Ascending aorta (tissue), 2 donors: ENCODE data around the gene RXRA. TPM values are rescaled to one million over a fixed set of nuclear protein-coding genes. Genes with fewer than 3 reads are reported as not detected.
A peak's percentile ranks its signal among the peaks of the same experiment; 100 is the strongest.

Experiments used
- DNase-seq, 2 donors: peaks; one replicate each; pipeline ENCODE4 v3.0.0-alpha.2; 2019; ENCODE audit warnings: low spot score in 2 of 2
- H3K27ac ChIP-seq, 2 donors: fragments of 200-600 bp; sonication (generic); one replicate each; pipeline ENCODE4 v1.5.1; 2016 to 2017; ENCODE audit warnings: mild to moderate bottlenecking in 1 of 2
- H3K27me3 ChIP-seq: fragments of 200-600 bp; sonication (generic); one replicate; pipeline ENCODE4 v1.5.1; 2017
- H3K36me3 ChIP-seq, 2 donors: fragments of 200-600 bp; sonication (generic); one replicate each; pipeline ENCODE4 v1.5.1; 2016
- H3K4me1 ChIP-seq, 2 donors: fragments of 200-600 bp; sonication (generic); one replicate each; pipeline ENCODE4 v1.5.1; 2016 to 2017; ENCODE audit warnings: mild to moderate bottlenecking in 1 of 2
- H3K4me3 ChIP-seq, 2 donors: fragments of 200-600 bp; sonication (generic); one replicate each; pipeline ENCODE4 v1.5.1; 2016 to 2017; ENCODE audit warnings: mild to moderate bottlenecking in 1 of 2
- H3K9me3 ChIP-seq, 2 donors: fragments of 200-600 bp; sonication (generic); one replicate each; pipeline ENCODE4 v1.5.1; 2016
- intact Hi-C: fragments of 100-400 bp; cut with DNase I; formaldehyde crosslinking; loops from one replicate; pipeline ENCODE4 v1.15.1; 2023
- total RNA-seq: library from RNA; depleted of rRNA; stranded (reverse); fragments of >200 nt; gene quantifications from one replicate; pipeline ENCODE4 v1.1.0, GENCODE V29; 2016
- TF ChIP-seq, protein P1 (sequence below), 3 experiments: fragments of 200-600 bp in 2 of 3; fragments of 450-650 bp in 1 of 3; sonication (generic) in 2 of 3; IDR thresholded peaks; one replicate each; pipeline ENCODE4 v1.5.1; 2016 to 2019; ENCODE audit warnings: antibody characterized with exemption in 3 of 3, mild to moderate bottlenecking in 1 of 3, moderate library complexity in 1 of 3

Gene RXRA
- total RNA-seq, 1 donor from 2014 or later = 64.1 TPM

DNA sequence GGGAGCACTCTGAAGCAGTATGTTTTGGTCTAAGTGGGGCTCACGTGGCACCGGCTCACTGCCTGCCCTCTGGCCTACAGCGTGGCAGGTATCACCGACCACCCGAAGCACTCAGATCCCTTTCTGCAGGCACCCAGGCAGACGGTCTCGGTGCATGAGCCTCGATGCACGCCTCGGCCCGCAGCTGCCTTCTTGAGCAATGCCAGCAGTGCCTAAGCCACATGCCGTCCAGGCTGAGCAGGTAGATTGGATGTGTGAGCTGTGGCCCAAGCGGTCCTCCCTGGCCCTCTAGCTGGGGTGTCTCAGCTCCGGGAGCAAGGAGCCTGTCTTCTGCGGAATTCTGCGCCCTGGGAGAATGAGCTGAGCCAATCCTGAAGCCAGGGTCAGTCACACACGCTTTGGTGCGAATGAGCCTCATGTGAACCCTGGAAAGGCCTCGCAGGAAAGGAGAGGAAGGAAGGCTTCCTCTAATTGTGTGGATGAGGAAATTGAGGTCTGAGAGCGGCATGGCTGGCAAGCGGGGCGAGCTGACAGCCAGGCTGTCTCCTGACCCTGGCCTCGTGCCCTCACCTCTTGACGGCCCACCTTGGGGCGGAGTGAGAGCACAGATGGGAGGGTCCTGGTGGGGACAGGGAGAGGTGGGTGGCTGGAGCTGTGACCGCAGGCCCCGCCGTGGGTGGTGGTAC, 14.4 kb downstream of the RXRA start:
- H3K27ac ChIP-seq = peak overlapping the region; percentile 54 to 69
- TF ChIP-seq, protein P1, sequence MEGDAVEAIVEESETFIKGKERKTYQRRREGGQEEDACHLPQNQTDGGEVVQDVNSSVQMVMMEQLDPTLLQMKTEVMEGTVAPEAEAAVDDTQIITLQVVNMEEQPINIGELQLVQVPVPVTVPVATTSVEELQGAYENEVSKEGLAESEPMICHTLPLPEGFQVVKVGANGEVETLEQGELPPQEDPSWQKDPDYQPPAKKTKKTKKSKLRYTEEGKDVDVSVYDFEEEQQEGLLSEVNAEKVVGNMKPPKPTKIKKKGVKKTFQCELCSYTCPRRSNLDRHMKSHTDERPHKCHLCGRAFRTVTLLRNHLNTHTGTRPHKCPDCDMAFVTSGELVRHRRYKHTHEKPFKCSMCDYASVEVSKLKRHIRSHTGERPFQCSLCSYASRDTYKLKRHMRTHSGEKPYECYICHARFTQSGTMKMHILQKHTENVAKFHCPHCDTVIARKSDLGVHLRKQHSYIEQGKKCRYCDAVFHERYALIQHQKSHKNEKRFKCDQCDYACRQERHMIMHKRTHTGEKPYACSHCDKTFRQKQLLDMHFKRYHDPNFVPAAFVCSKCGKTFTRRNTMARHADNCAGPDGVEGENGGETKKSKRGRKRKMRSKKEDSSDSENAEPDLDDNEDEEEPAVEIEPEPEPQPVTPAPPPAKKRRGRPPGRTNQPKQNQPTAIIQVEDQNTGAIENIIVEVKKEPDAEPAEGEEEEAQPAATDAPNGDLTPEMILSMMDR (IDR thresholded peaks at IDR 0.05) = no peak
- H3K9me3 ChIP-seq = no peaks in the 10 kb centered on the region
- no peaks in the 10 kb centered on the region for H3K36me3 ChIP-seq
- H3K4me3 ChIP-seq = no peak overlapping the region
- no peak for DNase-seq
- intact Hi-C loops = no loop called here
- H3K4me1 ChIP-seq = peaks cover 50 to 81% of the 10 kb centered on the region in 2 donors
- no peaks in the 10 kb centered on the region for H3K27me3 ChIP-seq

DNA sequence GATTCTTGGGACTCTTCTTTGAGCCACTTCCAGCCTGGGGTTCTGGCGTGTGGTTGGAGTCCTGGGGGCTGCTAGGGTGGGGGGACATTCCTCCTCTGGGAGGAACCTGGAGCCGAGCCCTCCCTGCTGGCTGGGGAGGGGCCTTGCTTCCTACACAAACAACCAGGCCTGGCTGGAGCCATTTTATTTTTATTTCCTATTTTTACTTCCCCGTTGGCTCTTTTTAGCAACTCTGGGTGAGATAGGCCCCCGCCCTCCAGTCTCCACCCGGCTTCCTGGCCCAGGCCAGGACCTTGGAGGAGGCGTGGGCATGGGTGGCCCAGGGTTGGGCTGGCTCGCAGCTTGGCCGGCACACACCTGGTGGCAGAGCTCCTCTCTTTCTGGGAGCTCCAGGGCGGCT, 15.1 kb downstream of the RXRA start:
- H3K4me1 ChIP-seq = peaks cover 50 to 75% of the 10 kb centered on the region in 2 donors
- intact Hi-C loops = no loop called here
- H3K4me3 ChIP-seq = no peak overlapping the region
- TF ChIP-seq, protein P1 (IDR thresholded peaks at IDR 0.05) = no peak
- no peaks in the 10 kb centered on the region for H3K9me3 ChIP-seq
- H3K27ac ChIP-seq = peak overlapping the region; percentile 54 to 69
- DNase-seq = peak in 1 of 2 donors; percentile 75
- H3K27me3 ChIP-seq = no peaks in the 10 kb centered on the region
- H3K36me3 ChIP-seq = no peaks in the 10 kb centered on the region

- H3K4me3 ChIP-seq = no peak overlapping the region
- no peak for DNase-seq
- H3K4me1 ChIP-seq = peaks cover 50 to 77% of the 10 kb centered on the region in 2 donors
- TF ChIP-seq, protein P1 (IDR thresholded peaks at IDR 0.05) = no peak
- intact Hi-C loops = no loop called here
- peak overlapping the region; percentile 54 to 69 for H3K27ac ChIP-seq
- H3K27me3 ChIP-seq = no peaks in the 10 kb centered on the region
- no peaks in the 10 kb centered on the region for H3K9me3 ChIP-seq
- no peaks in the 10 kb centered on the region for H3K36me3 ChIP-seq
These were observed 15.9 kb downstream of the RXRA start for GRCh38 chr9:134341929-134342745.

- H3K9me3 ChIP-seq = no peaks in the 10 kb centered on the region
- intact Hi-C loops = no loop called here
- H3K27me3 ChIP-seq = no peaks in the 10 kb centered on the region
- peaks cover 50 to 82% of the 10 kb centered on the region in 2 donors for H3K4me1 ChIP-seq
- DNase-seq = no peak
- H3K4me3 ChIP-seq = no peak overlapping the region
- no peaks in the 10 kb centered on the region for H3K36me3 ChIP-seq
- H3K27ac ChIP-seq = no peak overlapping the region
- TF ChIP-seq, protein P1 (IDR thresholded peaks at IDR 0.05) = no peak
These were observed 16.5 kb downstream of the RXRA start for GRCh38 chr9:134342746-134343115.

- peaks cover 43 to 79% of the 10 kb centered on the region in 2 donors for H3K4me1 ChIP-seq
- H3K36me3 ChIP-seq = peaks cover 0 to under 1% of the 10 kb centered on the region in 2 donors
- peak overlapping the region in 1 of 2 donors; percentile 6 for H3K27ac ChIP-seq
- DNase-seq = no peak
- no peak overlapping the region for H3K4me3 ChIP-seq
- intact Hi-C loops = no loop called here
- H3K9me3 ChIP-seq = no peaks in the 10 kb centered on the region
- no peaks in the 10 kb centered on the region for H3K27me3 ChIP-seq
- TF ChIP-seq, protein P1 (IDR thresholded peaks at IDR 0.05) = no peak
These were observed 17.4 kb downstream of the RXRA start for GRCh38 chr9:134343637-134344036.
